UCSD-AML1 (cell line): ENCODE data around the gene CDKN3.
"Not testable (repeated sequence)": the region's sequence is repeated elsewhere in the genome, so short reads cannot be mapped to it uniquely, and the experiment has no call there.

Source experiments
- DNase-seq: peaks from one replicate; lab custom pipeline; 2025; ENCODE audit not compliant: unreplicated experiment; lab: John Stamatoyannopoulos, UW

Gene CDKN3

DNA sequence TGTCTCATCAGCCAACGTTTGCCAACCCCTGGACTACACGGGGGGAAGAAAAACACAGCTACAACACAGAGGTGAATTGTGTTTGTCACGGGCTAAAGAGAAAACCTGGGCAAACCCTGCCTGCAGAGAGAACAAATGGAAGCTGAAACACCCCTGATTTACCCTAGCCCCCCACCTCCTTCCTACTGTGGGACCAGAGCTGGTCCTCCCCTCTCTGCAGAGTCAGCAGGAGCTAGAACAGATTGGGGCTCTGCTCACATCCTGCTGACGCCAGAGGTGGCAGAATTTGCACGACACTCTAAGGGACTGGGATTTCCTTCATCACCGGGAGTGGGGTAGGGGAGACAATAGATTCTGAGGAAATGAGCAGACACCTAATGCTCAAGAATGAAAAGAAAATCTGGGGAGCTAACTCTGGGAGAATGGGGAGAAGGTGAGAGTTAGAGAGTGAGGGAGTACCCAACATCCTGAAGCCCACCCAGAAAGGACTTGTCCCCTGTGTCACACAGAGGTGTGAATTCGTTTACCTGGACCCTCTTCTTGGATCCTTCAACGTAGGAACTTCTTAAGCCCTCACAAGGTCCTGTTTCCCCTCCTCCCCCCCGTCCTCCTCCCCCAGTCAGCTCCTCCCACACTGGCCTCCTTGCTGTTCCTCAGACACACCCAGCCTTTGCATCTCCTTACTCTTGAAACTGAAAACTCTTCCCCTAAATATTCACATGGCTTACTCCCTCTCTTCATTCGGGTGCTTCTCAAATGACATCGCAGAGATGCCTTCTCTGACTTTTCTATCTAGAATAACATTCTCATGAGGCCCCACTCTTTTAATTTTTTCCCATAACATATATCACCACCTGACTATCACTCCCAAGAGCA lies 26.2 kb upstream of the CDKN3 start:
- DNase-seq: no peak

DNA sequence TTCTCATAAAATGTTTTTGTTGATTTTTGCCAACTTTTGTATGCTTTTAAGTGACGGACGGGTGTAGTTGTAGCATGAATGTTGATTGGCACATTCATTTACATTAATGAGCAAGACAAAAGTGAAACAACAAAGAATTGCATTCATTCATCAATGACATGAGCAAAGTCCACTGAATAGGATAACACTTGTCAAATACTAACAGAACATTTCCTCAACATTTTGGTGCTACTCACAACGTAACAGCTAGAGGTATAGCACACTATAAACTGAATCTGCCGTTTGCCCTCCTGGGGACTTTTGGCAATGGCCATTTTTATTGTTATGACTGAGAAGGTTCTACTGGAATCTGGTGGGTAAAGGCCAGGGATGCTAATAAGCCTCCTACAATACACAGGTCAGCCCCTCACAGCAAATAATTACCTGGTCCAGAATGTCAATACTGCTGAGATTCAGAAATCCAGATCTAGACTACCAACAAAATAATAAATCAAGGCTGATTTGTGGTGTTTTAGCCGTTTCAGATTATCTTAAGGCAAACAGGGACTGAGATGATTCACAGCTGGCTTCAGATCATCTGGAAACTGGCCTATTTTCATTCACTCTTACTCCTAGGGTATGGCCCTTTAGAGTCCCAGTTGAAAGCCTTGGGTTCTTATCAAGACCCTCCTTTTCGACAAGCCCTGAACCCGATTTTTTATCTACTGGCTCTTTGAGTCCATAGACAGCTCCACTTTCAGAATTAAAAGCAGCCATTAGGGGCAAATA lies 22.5 kb upstream of the CDKN3 start:
- DNase-seq: no peak

DNA sequence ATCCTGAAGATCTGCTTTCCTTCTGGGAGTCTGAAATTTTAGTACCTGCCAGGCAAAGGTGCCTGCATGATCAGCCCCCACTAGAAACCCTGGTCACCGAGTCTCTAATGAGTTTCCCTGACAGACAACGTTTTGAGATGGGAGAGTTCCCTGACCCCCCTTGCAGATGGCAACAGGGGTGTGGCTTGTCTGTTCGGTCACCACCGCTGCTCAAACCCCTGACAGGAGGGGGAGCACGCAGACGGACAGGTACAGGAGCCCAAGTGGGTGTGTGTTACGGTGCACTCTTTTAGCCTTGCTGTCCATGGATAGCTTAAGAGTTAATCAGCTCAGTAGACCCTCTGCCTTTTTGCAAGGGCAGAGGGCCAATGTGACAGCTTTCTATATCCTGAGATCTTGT lies 19.3 kb upstream of the CDKN3 start:
- no peak for DNase-seq

DNA sequence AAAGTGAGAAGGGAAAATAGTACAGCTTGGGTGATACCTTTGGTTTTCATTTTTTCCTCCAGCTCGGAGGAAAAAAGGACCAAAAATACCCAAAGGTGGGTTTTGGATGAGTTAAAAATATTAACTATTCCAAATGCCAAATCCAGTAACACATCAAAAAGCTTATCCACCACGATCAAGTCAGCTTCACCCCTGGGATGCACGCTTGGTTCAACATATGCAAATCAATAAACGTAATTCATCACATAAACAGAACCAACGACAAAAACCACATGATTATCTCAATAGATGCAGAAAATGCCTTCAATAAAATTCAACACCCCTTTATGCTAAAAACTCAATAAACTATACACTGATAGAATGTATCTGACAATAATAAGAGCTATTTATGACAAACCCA lies 17.9 kb upstream of the CDKN3 start:
- DNase-seq: not testable (repeated sequence)

DNA sequence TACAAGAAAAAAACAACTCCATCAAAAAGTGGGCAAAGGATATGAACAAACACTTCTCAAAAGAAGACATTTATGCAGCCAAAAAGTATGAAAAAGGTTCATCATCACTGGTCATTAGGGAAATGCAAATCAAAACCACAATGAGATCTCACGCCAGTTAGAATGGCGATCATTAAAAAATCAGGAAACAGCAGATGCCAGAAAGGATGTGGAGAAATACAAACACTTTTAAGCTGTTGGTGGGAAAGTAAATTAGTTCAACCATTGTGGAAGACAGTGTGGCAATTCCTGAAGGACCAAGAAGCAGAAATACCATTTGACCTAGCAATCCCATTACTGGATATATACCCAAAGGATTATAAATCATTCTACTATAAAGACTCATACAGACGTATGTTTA lies 16.2 kb upstream of the CDKN3 start:
- DNase-seq: not testable (repeated sequence)

DNA sequence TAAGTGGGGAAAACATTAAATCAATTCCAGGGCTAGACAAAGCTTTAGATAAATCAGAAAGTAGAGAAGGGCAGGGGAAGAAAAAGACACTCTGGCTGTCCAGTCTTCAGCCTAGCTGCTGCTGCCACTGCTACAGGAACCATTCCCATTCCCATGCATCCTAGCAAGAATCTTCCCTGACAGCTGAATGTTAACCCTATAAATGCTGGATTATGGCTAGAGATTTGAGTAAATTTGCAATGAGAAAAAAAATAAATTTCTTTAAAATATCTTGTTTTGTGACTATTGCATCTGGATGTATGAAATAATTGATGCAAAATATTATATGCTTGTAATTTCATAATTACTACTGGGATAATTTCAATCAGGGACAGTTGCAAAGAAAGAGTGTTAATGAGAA lies 15.0 kb upstream of the CDKN3 start:
- DNase-seq: no peak

DNA sequence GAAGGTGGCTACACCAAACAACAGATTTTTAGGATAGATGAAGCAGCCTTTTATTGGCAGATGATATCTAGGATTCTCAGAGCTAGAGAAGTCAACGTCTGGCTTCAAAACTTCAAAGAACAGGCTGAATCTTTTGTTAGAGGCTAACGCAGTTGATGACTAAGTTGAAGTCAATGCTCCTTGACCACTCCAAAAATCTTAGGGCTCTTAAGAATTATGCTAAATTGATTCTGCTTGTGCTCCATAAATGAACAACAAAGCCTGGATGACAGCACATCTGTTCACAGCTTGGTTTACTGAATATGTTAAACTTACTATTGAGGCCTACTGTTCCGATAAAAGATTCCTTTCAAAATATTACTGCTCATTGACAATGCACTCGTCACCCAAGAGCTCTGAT lies 13.0 kb upstream of the CDKN3 start:
- DNase-seq: no peak

DNA sequence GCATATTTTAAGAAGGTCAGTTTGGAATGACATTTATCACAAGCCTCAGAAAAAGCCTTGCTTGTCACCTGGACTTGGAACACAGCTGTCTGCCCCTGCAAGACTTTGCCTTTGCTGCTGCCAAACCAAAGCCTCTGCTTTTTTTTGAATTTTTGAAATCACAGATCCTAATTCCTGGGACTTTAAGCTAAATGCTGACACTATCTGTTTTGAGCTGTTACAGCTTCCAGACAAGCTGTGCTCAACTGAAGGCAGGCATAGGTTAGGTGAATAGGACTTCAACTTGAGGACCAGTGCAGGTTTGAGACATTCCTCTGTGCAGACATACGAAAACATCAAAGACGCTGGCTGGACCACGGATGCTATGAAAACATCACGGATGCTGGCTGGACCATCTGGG lies 11.3 kb upstream of the CDKN3 start:
- DNase-seq: no peak

DNA sequence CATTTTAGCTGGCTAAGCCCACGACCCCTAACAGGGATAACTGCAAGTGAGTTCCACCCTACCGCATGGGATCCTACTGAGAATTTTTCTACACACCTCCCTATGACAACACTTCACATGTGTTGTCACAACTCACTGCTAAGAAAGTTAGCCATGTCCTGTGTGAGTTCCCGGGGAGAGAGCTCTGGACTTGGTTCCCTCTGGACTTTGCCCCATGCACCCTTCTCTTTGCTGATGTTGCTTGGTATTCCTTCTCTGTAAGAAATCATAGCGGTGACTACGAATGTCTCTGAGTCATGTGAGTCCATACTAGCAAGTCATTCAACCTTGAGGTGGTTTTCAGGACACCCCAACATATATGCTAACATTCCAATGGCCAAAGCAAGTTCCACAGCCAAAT lies 9.5 kb upstream of the CDKN3 start:
- DNase-seq: no peak

DNA sequence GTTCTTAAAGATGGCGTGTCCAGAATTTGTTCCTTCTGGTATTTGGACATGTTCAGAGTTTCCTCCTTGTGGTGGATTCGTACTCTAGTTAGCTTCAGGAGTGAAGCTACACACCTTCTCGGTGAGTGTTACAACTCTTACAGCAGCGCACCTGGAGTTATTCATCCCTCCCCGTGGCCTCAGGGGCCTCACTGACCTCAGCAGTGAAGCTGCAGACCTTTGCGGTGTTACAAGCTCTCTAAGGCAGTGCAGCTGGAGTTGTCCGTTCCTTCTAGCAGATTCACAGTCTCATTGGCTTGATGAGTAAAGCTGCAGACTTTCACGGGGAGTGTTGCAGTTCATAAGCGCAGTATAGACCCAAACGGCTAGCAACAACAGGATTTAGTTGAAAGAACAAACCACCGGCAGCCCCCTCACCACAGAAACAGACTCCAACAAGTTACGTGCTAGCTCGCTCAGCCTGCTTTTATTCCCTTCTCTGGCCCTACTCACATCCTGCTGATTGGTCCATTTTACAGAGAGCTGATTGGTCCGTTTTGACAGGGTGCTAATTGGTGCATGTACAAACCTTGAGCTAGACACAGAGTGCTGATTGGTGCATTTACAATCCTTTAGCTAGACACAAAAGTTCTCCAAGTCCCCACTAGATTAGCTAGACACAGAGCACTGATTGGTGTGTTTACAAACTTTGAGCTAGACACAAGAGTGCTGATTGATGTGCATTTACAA lies 4.5 kb upstream of the CDKN3 start:
- DNase-seq: no peak

DNA sequence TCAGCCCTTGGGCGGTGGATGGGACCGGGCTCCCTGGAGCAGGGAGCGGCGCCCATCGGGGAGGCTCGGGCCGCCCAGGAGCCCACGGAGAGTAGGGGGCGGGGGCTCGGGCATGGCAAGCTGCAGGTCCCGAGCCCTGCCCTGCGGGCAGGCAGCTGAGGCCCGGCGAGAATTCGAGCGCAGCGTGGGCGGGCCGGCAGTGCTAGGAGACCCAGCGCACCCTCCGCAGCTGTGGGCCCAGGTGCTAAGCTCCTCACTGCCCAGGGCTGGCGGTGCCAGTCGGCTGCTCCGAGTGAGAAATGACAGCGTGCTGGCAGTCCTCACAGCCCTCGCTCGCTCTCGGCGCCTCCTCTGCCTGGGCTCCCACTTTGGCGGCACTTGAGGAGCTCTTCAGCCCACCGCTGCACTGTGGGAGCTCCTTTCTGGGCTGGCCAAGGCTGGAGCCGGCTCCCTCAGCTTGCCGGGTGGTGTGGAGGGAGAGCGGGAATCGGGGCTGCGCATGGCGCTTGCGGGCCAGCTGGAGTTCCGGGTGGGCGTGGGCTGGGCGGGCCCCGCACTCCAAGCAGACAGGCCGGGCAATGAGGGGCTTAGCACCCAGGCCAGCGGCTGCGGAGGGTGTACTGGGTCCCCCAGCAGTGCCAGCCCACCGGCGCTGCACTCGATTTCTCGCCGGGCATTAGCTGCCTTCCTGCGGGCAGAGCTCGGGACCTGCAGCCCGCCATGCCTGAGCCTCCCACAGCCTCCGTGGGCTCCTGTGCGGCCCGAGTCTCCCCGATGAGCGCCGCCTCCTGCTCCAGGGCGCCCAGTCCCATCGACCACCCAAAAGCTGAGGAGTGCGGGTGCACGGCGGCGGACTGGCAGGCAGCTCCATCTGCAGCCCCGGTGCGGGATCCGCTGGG lies 3.6 kb upstream of the CDKN3 start:
- not testable (repeated sequence) for DNase-seq

DNA sequence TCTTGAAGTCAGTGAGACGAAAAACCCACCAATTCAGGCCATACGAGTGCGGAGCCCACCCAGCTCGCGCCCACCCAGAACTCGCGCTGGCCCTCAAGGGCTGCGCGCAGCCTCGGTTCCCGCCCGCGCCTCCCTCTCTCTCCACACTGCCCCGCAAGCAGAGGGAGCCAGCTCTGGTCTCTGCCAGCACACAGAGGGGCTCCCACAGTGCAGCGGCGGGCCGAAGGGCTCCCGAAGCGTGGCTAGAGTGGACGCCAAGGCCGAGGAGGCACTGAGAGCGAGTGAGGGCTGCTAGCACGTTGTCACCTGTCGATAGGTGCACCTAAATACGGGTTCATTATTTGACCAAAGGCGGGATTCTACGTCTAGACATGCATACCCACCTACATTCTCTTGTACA lies 2.2 kb upstream of the CDKN3 start:
- DNase-seq: no peak

DNA sequence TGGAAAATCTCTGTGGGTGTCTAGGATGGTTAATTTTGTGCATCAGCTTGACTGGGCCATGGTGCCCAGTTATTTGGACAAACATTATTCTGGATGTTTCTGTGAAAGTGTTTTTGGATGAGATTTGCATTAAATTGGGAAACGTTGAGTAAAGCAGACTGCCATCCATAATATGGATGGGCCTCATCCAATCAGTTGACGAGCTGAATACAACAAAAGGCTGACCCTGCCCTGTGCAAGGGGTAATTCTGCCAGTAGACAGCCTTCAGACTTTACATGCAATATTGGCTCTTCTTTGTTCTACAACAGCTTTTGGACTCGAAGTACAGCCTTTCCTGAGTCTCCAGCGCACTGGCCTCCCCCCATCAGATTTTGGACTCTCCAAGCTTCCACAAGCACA lies 1.5 kb upstream of the CDKN3 start:
- no peak for DNase-seq

DNA sequence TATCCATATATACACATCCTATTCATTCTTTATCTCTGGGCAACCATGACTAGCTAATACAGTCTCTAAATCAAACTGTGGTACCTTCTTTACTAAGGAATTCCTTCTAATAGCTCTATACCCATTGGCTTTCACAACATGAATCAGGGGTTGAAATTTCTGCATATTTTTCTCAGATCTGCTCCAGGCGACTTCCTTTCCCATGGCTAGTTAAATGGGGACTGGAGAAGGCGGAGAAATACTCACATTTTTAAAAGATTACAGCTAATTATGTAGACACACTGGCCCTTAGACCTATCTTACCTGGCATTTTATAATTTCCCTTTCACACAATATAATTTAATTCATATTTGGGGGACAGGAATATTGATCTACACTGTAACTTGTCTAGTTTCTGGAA lies 1.1 kb upstream of the CDKN3 start:
- DNase-seq: no peak

DNA sequence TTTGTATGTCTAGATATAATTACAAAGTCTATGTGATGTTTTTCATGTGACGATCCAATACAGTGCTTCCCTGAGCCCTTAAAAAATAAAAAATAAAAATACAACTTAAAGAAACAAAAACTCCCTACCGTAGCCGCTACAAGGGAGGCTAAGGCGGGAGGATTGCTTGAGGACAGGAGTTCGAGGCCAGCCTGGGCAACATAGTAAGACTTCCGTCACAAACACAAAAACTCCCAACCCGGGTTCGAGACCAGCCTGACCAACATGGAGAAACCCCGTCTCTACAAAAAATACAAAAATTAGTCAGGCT lies 669 bp upstream of the CDKN3 start:
- no peak for DNase-seq

DNA sequence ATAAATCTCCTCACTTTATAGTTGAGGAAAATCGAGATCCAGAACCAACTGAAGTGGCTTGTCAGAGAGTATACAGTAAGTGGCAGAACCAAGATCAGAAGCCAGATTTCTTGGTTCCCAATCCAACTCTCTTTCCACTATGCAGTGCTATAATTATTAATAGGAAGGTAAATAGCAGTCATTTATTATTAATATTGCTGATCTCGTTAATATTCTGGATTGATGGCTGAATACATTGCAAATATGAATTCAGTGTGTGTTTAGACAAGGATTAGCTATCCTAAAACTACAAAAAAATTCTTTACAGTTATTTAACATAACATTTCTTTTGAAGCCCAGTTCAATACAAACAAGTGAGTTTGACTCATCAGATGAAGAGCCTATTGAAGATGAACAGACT lies 2.8 kb downstream of the CDKN3 start:
- DNase-seq: no peak

DNA sequence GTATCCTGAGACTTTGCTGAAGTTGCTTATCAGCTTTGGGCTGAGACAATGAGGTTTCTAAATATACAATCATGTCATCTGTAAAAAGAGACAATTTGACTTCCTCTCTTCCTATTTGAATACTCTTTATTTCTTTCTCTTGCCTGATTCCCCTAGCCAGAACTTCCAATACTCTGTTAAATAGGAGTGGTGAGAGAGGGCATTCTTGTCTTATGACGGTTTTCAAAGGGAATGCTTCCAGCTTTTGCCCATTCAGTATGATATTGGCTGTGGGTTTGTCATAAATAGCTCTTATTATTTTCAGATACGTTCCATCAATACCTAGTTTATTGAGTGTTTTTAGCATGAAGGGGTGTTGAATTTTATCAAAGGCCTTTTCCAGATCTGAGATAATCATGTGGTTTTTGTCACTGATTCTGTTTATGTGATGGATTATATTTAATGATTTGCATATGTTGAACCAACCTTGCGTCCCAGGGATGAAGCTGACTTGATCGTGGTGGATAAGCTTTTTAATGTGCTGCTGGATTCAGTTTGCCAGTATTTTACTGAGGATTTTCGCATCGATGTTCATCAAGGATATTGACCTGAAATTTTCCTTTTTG lies 6.7 kb downstream of the CDKN3 start:
- not testable (repeated sequence) for DNase-seq

DNA sequence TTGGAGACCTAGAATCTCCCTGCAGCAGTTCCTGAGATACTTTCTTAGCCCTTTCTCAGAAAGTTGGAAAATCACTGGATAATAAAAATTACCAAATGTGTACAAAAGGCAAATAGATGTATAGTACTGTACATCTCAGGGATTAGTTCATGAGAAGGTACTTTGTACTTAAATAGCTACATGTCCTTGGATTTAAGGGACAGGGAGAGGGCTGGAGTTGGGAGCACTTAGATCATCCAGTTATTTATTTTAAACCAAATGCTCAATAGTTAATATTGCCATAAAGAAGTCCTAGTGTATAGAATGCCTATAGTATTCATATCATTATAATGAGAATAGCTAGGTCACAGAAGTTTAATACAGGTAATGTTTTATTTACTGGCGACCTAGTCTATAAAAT lies 13.4 kb downstream of the CDKN3 start:
- DNase-seq: no peak

DNA sequence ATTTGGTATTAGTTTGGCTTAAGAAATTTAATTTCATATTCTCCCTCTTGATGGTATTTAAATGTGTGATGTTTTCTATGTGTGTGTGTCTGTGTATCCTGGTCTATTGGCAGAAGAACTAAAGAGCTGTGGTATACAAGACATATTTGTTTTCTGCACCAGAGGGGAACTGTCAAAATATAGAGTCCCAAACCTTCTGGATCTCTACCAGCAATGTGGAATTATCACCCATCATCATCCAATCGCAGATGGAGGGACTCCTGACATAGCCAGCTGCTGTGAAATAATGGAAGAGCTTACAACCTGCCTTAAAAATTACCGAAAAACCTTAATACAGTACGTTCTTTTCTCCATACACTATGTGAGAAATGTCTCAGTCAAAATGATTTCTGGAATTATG lies 14.6 kb downstream of the CDKN3 start:
- no peak for DNase-seq

DNA sequence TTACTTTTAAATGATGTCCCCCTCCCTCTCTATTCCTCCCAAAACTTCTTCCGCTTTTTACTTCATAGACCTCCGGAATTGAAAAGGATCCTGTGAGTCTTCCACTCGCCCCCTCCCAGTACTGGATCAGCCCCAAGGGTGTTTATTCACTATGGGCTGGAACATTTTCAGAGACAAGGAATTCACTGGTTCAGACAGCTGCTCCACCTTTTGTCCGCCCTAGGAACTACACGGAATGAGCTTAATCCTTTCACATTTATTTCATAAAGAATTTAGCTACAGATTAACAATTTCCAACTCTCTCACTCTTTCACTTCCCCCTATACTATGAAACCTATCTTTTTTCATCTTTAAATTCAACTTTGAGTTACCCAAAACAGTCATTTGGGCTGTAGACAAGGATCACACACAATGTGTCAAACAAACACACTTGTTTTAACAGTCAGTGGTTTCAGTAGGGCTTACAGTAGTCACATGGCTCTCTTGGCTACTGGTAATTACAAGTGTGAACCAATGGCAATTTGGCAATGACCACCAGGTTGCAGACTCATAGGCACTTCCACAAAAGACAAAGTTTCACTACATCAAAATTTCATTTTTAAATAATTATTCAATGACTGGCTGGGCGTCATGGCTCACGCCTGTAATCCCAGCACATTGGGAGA lies 23.8 kb downstream of the CDKN3 start:
- DNase-seq: peak; percentile 16
